Measurements from ENCODE around the gene KISS1R. TPM values are rescaled to one million over a fixed set of nuclear protein-coding genes. Genes with fewer than 3 reads are reported as not detected.

KISS1R gene
- total RNA-seq, 1 donor from 2014 or later, result not detected

GRCh38 chr19:900302-901111 lies 16.6 kb upstream of the KISS1R start:
- no peak for DNase-seq

GRCh38 chr19:901216-902092 lies 15.7 kb upstream of the KISS1R start:
- no peak for DNase-seq

GRCh38 chr19:902093-902370 lies 15.1 kb upstream of the KISS1R start:
- DNase-seq, result no peak

- no peak for DNase-seq
Measured at GRCh38 chr19:902446-903226, 14.5 kb upstream of the KISS1R start.

GRCh38 chr19:903266-903797 lies 13.8 kb upstream of the KISS1R start:
- DNase-seq, result no peak

- DNase-seq, result no peak
Measured at GRCh38 chr19:904545-904944, 12.6 kb upstream of the KISS1R start.

- no peak for DNase-seq
Measured at GRCh38 chr19:906480-906879, 10.7 kb upstream of the KISS1R start.

GRCh38 chr19:907183-907853 lies 9.8 kb upstream of the KISS1R start:
- DNase-seq, result no peak

GRCh38 chr19:911197-912033 lies 5.7 kb upstream of the KISS1R start:
- no peak for DNase-seq

GRCh38 chr19:912181-913079 lies 4.7 kb upstream of the KISS1R start:
- DNase-seq, result no peak

- DNase-seq, result peak; percentile 64
Measured at GRCh38 chr19:913080-913748, 3.9 kb upstream of the KISS1R start, which contains the start of gene R3HDM4. Gene R3HDM4, minus strand, starts transcription at chr19:913219. Its CDS starts 62 bp downstream, at chr19:913157.

- DNase-seq, result no peak
Measured at GRCh38 chr19:916645-917322, 349 bp upstream of the KISS1R start.

- DNase-seq, result no peak
Measured at GRCh38 chr19:918152-918437, 962 bp downstream of the KISS1R start.

- DNase-seq, result no peak
Measured at GRCh38 chr19:918481-919198, 1.5 kb downstream of the KISS1R start.

GRCh38 chr19:919199-920050 lies 2.3 kb downstream of the KISS1R start:
- no peak for DNase-seq

- no peak for DNase-seq
Measured at GRCh38 chr19:920051-920864, 3.1 kb downstream of the KISS1R start.
